Loucy (cell line): ENCODE measurements around the gene RHBDF1.

ENCODE experiments used
- H2AFZ ChIP-seq: fragments of 200-600 bp; sonication (generic); 2 replicates; pipeline ENCODE4 v1.6.0; 2016; ENCODE audit warnings: antibody characterized with exemption, mild to moderate bottlenecking, low read length, moderate library complexity
- H3F3A ChIP-seq: fragments of 200-600 bp; 2 replicates; pipeline ENCODE4 v1.6.0; 2016; ENCODE audit warnings: antibody characterized with exemption, low read depth, mild to moderate bottlenecking
- H3K27me3 ChIP-seq: fragments of 200-600 bp; sonication (generic); 2 replicates; pipeline ENCODE4 v1.6.1; 2014; ENCODE audit warnings: low read length, mild to moderate bottlenecking; ENCODE audit not compliant: insufficient read depth, poor library complexity, severe bottlenecking
- H3K36me3 ChIP-seq: fragments of 200-600 bp; sonication (generic); 2 replicates; pipeline ENCODE4 v1.6.1; 2016; ENCODE audit warnings: low read length; ENCODE audit not compliant: insufficient read depth
- H3K4me1 ChIP-seq: fragments of 200-600 bp; sonication (generic); 2 replicates; pipeline ENCODE4 v1.5.1; 2014; ENCODE audit warnings: low read length, mild to moderate bottlenecking; ENCODE audit not compliant: insufficient read depth, poor library complexity, severe bottlenecking
- H3K4me2 ChIP-seq: fragments of 200-600 bp; sonication (generic); 2 replicates; pipeline ENCODE4 v1.6.0; 2014; ENCODE audit warnings: antibody characterized with exemption, low read length, low read depth, mild to moderate bottlenecking; ENCODE audit not compliant: poor library complexity, severe bottlenecking
- H3K4me3 ChIP-seq: fragments of 200-600 bp; sonication (generic); 2 replicates; pipeline ENCODE4 v1.5.1; 2014; ENCODE audit warnings: low read length, mild to moderate bottlenecking, mixed read lengths; ENCODE audit not compliant: poor library complexity, severe bottlenecking
- H3K79me2 ChIP-seq: fragments of 200-600 bp; sonication (generic); 2 replicates; pipeline ENCODE4 v1.6.1; 2014; ENCODE audit warnings: low read length; ENCODE audit not compliant: insufficient read depth
- H3K9ac ChIP-seq: fragments of 200-600 bp; sonication (generic); 2 replicates; pipeline ENCODE4 v1.6.0; 2014; ENCODE audit warnings: mild to moderate bottlenecking, low read depth, low read length, moderate library complexity; ENCODE audit not compliant: poor library complexity, severe bottlenecking
- H3K9me2 ChIP-seq: fragments of 200-600 bp; sonication (generic); replicated peaks from 2 replicates; pipeline ENCODE4 v1.6.1; 2016; ENCODE audit warnings: low read depth, low read length, mixed read lengths
- H3K9me3 ChIP-seq: fragments of 200-600 bp; sonication (generic); 2 replicates; pipeline ENCODE4 v1.6.1; 2014; ENCODE audit warnings: mild to moderate bottlenecking, antibody characterized with exemption, low read length, low read depth; ENCODE audit not compliant: insufficient read depth
- H4K20me1 ChIP-seq: fragments of 200-600 bp; sonication (generic); 2 replicates; pipeline ENCODE4 v1.6.0; 2014; ENCODE audit warnings: antibody characterized with exemption, low read length, mild to moderate bottlenecking; ENCODE audit not compliant: insufficient read depth, poor library complexity, severe bottlenecking
- EZH2phosphoT487 ChIP-seq: fragments of 200-600 bp; IDR thresholded peaks from 2 replicates; pipeline ENCODE4 v1.6.1; 2018; ENCODE audit warnings: antibody characterized with exemption, mild to moderate bottlenecking, moderate library complexity, borderline replicate concordance
- TF ChIP-seq, protein P1 (sequence below): fragments of 200-600 bp; sonication (generic); conservative IDR thresholded peaks from 2 replicates; pipeline ENCODE4 v1.5.1; 2014; ENCODE audit warnings: mild to moderate bottlenecking, antibody characterized with exemption, low read length

Gene RHBDF1

DNA sequence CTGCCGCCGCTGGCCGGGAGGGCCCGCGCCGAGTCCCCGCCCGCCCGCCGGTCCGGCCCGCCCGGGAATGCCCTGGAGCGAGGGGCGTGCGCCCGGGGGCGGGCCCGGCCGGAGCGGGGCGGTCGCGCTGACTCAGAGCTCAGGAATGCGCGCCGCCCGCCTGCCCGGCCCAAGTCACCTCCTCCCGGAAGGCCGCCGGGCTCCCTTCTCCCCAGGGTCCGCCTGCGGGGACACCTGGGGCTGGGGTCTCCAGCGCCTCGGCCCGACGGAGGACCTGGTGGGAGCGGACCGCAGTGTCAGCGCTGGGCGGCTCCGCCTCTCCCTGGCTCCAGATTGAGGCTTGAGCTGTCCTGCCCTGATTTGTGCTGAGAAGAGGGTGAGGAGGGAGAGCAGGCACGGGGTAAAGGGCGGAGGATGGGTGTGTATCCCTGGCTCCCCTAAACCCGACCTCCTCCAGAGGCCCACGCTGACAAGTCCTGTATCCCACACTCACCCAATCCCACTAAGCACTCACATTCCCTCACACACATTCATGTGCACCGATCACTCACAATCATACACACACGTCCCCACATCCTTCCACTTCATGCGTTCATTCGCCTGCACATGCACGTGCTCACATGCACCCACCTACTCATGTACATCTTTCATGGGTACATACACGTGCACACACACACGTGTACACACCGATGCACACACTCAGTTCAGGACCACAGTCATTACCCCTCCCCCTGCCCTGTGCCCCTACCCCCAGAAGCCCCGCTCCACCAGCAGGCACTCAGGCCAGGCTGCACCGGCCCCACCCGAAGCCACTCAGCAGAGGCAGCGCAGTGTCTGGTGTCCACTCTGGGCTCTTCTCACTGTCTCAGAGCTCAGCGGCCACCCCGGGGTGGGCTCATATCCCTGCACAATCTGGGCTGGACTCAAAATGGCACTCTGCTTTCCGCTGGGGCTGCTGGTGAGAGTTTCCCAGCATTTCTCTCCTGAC lies at the start of gene RHBDF1:
Gene RHBDF1, minus strand, starts transcription at position 71 of the 988 bp plus-strand sequence. CDS start 7,616 bp downstream, outside the sequence.
- no peak within 1 kb of the TSS for H3K9ac ChIP-seq
- no peak within 1 kb of the TSS for H2AFZ ChIP-seq
- peaks cover 28% of the 10 kb centered on the region for H3K4me1 ChIP-seq
- TF ChIP-seq EZH2phosphoT487 = no peak
- TF ChIP-seq, protein P1, sequence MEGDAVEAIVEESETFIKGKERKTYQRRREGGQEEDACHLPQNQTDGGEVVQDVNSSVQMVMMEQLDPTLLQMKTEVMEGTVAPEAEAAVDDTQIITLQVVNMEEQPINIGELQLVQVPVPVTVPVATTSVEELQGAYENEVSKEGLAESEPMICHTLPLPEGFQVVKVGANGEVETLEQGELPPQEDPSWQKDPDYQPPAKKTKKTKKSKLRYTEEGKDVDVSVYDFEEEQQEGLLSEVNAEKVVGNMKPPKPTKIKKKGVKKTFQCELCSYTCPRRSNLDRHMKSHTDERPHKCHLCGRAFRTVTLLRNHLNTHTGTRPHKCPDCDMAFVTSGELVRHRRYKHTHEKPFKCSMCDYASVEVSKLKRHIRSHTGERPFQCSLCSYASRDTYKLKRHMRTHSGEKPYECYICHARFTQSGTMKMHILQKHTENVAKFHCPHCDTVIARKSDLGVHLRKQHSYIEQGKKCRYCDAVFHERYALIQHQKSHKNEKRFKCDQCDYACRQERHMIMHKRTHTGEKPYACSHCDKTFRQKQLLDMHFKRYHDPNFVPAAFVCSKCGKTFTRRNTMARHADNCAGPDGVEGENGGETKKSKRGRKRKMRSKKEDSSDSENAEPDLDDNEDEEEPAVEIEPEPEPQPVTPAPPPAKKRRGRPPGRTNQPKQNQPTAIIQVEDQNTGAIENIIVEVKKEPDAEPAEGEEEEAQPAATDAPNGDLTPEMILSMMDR = no peak
- H4K20me1 ChIP-seq = no peaks in the 10 kb centered on the region
- H3K27me3 ChIP-seq = no peaks in the 10 kb centered on the region
- H3K4me3 ChIP-seq = no peak within 1 kb of the TSS
- no peaks in the 10 kb centered on the region for H3K9me2 ChIP-seq
- peaks cover 7% of the 10 kb centered on the region; the same call in 1 of the 2 replicates for H3K79me2 ChIP-seq
- H3K36me3 ChIP-seq = no peaks in the 10 kb centered on the region
- no peaks in the 10 kb centered on the region for H3F3A ChIP-seq
- H3K4me2 ChIP-seq = no peak within 1 kb of the TSS
- no peaks in the 10 kb centered on the region for H3K9me3 ChIP-seq

DNA sequence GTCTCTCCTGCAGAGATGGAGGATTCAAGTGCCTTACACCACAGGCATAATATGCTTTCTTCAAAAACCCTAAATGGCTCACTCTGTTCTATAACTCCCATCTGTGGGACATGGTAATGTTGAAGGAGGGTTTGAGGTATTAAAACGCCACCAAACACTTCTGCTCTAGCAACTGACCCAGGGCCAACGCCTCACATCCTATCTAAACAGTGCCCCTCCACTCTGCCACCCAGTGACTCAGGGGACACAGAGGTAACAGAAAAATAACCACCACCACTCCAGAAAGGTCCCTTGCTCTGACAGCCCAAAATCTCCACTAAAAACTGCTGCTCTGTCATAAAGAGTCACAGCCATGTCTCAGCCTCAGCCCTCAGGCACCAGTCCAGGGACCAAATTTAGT lies 48.3 kb upstream of the RHBDF1 start:
- Histone ChIP-seq H3K27me3 (no peaks in the 10 kb centered on the region), H3K9me3 (no peaks in the 10 kb centered on the region), H3K4me2 (no peak overlapping the region), H3F3A (no peaks in the 10 kb centered on the region), H2AFZ (no peak overlapping the region), H3K36me3 (no peaks in the 10 kb centered on the region), H3K79me2 (no peaks in the 10 kb centered on the region), H4K20me1 (no peaks in the 10 kb centered on the region), H3K9me2 (no peaks in the 10 kb centered on the region), H3K9ac (no peak overlapping the region), H3K4me1 (peaks cover 14% of the 10 kb centered on the region), H3K4me3 (no peak overlapping the region)
- TF ChIP-seq, protein P1 = no peak
- no peak for TF ChIP-seq EZH2phosphoT487

DNA sequence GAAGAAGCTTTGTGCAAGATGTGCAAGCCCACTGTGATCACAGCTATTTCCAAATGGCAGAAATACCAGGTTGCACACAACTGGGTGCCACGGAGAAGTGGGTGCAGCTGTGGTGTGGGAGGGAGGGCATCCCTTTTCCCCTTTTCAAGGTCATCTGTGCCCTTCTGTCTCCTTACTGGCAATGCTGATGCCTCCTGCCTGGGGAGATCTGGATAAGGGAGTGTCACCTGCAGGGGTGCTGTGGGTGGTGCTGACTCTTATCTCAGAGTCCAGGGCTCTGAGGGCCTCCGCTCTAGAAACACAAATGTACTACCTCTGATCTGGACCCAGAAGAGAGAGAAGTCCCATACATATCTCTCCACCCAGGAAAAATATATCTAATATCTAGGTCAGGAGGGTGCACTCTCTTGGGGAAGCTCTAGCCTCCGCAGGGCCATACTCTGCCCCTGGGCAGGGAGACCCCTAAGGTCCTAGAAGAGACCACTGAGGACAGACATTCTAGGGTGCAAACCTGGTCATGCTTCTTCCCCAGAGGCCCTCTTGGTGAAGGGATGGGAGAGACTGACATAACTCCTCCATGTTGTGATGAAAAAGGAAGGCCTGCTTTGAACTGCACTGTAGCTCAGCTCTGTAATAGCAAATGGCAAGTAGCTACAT lies 47.5 kb upstream of the RHBDF1 start:
- H3K9me3 ChIP-seq = no peaks in the 10 kb centered on the region
- H3K9ac ChIP-seq = no peak overlapping the region
- H3K9me2 ChIP-seq = no peaks in the 10 kb centered on the region
- H3K36me3 ChIP-seq = no peaks in the 10 kb centered on the region
- H3K4me1 ChIP-seq = peaks cover 14% of the 10 kb centered on the region
- H2AFZ ChIP-seq = no peak overlapping the region
- no peaks in the 10 kb centered on the region for H4K20me1 ChIP-seq
- H3F3A ChIP-seq = no peaks in the 10 kb centered on the region
- H3K79me2 ChIP-seq = no peaks in the 10 kb centered on the region
- no peak overlapping the region for H3K4me2 ChIP-seq
- no peaks in the 10 kb centered on the region for H3K27me3 ChIP-seq
- no peak for TF ChIP-seq EZH2phosphoT487
- TF ChIP-seq, protein P1 = no peak
- no peak overlapping the region for H3K4me3 ChIP-seq
